Cerebellar nuclear complex (tissue), 1 donor: ENCODE measurements around the gene LRRC59.
"Not testable (repeated sequence)": the region's sequence is repeated elsewhere in the genome, so short reads cannot be mapped to it uniquely, and the experiment has no call there.

ENCODE experiments used
- DNase-seq, 2 experiments: peaks; one replicate each; lab custom pipeline; 2025; lab: John Stamatoyannopoulos, UW

The LRRC59 gene

GRCh38 chr17:50347117-50347893 is 50.0 kb downstream of the LRRC59 start:
- DNase-seq = no peak

- DNase-seq = no peak
Observed at GRCh38 chr17:50346313-50347116, 50.8 kb downstream of the LRRC59 start.

- DNase-seq = peak in 1 of 2 experiments; percentile 40
Observed at GRCh38 chr17:50345432-50346312, 51.7 kb downstream of the LRRC59 start, which contains the start of gene XYLT2. TSS of gene XYLT2 (plus strand) at chr17:50346126. CDS start at chr17:50346141, 15 bp downstream.

- no peak for DNase-seq
Observed at GRCh38 chr17:50344731-50345365, 52.5 kb downstream of the LRRC59 start.

GRCh38 chr17:50339381-50339780 is 57.9 kb downstream of the LRRC59 start:
- no peak for DNase-seq

GRCh38 chr17:50338645-50339044 is 58.7 kb downstream of the LRRC59 start:
- no peak for DNase-seq

- no peak for DNase-seq
Observed at GRCh38 chr17:50337956-50338355, 59.4 kb downstream of the LRRC59 start.

- DNase-seq = not testable (repeated sequence)
Observed at GRCh38 chr17:50333291-50334057, 63.8 kb downstream of the LRRC59 start.

GRCh38 chr17:50332196-50332595 is 65.1 kb downstream of the LRRC59 start:
- DNase-seq = no peak
